ENCODE data around the gene SSTR3. TPM values are rescaled to one million over a fixed set of nuclear protein-coding genes. Genes with fewer than 3 reads are reported as not detected.

The SSTR3 gene
- total and polyA plus RNA-seq, 11 donors: 0.07 TPM; not detected in 10

GRCh38 chr22:37258753-37259401 lies 46.6 kb upstream of the SSTR3 start:
- no peak for TF ChIP-seq POLR2A (IDR thresholded peaks at IDR 0.05)
- TF ChIP-seq CTCF (IDR thresholded peaks at IDR 0.05): no peak
- no peaks in the 10 kb centered on the region for H3K36me3 ChIP-seq
- DNase-seq: no peak
- intact Hi-C loops (cut with DNase I): no loop called here
- peaks cover 0 to 21% (median 2%) of the 10 kb centered on the region in 12 donors for H3K4me1 ChIP-seq
- no peak for ATAC-seq
- WGBS, 4 donors: 71 to 80% (median 74%) methylated on average over 14 of the region's 14 CpGs
- peaks cover 11 to 90% (median 28%) of the 10 kb centered on the region in 9 donors for H3K27me3 ChIP-seq
- no peak overlapping the region for H3K4me3 ChIP-seq
- peaks cover 0 to 5% (median 2%) of the 10 kb centered on the region in 12 donors for H3K9me3 ChIP-seq
- H3K27ac ChIP-seq: no peak overlapping the region

GRCh38 chr22:37258005-37258752 lies 45.9 kb upstream of the SSTR3 start:
- WGBS, 4 donors: 83 to 87% (median 84%) methylated on average over 9 of the region's 9 CpGs

GRCh38 chr22:37256075-37256726 lies 43.9 kb upstream of the SSTR3 start:
- WGBS, 4 donors: 55 to 73% (median 61%) methylated on average over 10 of the region's 10 CpGs
- no peak for DNase-seq
- H3K27me3 ChIP-seq: peaks cover 11 to 88% (median 27%) of the 10 kb centered on the region in 9 donors
- no peaks in the 10 kb centered on the region for H3K9me3 ChIP-seq
- peaks cover 0 to 21% (median 2%) of the 10 kb centered on the region in 12 donors for H3K4me1 ChIP-seq
- intact Hi-C loops (cut with DNase I): no loop called here
- H3K4me3 ChIP-seq: no peak overlapping the region
- TF ChIP-seq POLR2A (IDR thresholded peaks at IDR 0.05) (no peak), CTCF (IDR thresholded peaks at IDR 0.05) (no peak)
- H3K36me3 ChIP-seq: no peaks in the 10 kb centered on the region
- no peak overlapping the region for H3K27ac ChIP-seq
- ATAC-seq: no peak

More at GRCh38 chr22:37258005-37258752, 45.9 kb upstream of the SSTR3 start:
- peaks cover 11 to 97% (median 28%) of the 10 kb centered on the region in 9 donors for H3K27me3 ChIP-seq
- intact Hi-C loops (cut with DNase I): no loop called here
- H3K36me3 ChIP-seq: no peaks in the 10 kb centered on the region
- ATAC-seq (no peak), DNase-seq (no peak)
- no peak overlapping the region for H3K27ac ChIP-seq
- H3K4me3 ChIP-seq: no peak overlapping the region
- TF ChIP-seq POLR2A (IDR thresholded peaks at IDR 0.05): no peak
- no peak for TF ChIP-seq CTCF (IDR thresholded peaks at IDR 0.05)
- no peaks in the 10 kb centered on the region for H3K9me3 ChIP-seq
- H3K4me1 ChIP-seq: peaks cover 0 to 21% (median 2%) of the 10 kb centered on the region in 12 donors

GRCh38 chr22:37255558-37256006 lies 43.3 kb upstream of the SSTR3 start:
- H3K27me3 ChIP-seq: peaks cover 11 to 82% (median 27%) of the 10 kb centered on the region in 9 donors

More at GRCh38 chr22:37255558-37256006, 43.3 kb upstream of the SSTR3 start:
- Histone ChIP-seq H3K4me1 (peaks cover 0 to 15% (median 2%) of the 10 kb centered on the region in 12 donors), H3K9me3 (no peaks in the 10 kb centered on the region), H3K27ac (no peak overlapping the region), H3K36me3 (no peaks in the 10 kb centered on the region), H3K4me3 (no peak overlapping the region)
- TF ChIP-seq CTCF (IDR thresholded peaks at IDR 0.05) (no peak), POLR2A (IDR thresholded peaks at IDR 0.05) (no peak)
- ATAC-seq (no peak), DNase-seq (no peak)
- intact Hi-C loops (cut with DNase I): no loop called here
